ENCODE measurements around the gene NTN1.

Gene NTN1

GRCh38 chr17:9038380-9038779 is 17.1 kb downstream of the NTN1 start:
- DNase-seq, result no peak

DNA sequence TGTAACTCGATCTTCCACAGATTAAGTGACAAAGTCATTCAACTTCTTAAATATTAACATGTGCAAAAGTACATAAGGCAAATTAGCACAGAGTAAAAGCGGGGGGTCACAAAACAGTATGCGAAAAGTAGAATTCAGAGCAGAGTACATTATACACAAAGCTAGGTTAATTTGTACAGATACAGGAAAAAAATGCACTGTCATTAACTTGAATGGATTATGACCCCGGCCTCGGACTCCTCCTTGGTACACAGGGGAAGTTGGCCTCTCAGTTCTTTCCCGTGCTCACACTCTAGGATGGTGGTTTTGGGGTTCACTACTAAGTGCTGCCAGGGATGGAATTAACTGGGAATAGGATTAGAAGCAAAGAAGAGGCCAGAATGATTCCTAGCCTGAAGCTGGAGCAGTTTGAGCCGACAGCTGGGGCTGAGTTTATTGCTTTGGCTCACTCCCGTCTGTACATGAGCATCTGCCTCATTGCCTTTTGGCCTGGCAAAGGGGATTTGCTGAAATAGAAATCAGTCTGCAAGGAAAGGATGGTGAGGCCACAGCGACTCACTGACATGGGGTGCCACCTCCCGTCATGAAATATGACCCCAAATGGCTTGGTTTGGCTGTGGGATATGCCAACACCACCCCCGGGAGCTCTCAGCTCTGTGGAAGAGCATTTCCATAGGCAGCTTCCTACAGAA is 23.6 kb downstream of the NTN1 start:
- no peak for DNase-seq

- DNase-seq, result no peak
Measured at GRCh38 chr17:9050801-9051401, 29.6 kb downstream of the NTN1 start.

- DNase-seq, result no peak
Measured at GRCh38 chr17:9051561-9051960, 30.3 kb downstream of the NTN1 start.

DNA sequence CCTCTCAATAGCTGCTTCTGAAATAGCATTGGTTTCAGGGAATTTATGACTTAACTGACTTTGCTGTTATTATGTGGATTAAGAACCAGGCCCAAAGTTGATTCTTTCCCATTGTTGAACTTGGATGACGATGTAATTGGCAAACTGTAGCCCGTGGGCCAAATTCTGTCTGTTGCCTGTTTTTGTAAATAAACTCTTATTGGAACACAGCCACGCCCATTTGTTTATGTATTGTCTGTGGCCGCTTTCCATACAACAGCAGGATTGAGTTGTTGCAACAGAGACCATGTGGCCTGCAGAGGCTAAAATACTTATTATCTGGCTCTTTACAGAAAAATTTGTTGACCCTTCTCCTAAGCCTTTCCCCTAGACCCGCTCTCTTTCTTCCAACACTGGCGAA is 31.6 kb downstream of the NTN1 start:
- DNase-seq, result no peak

DNA sequence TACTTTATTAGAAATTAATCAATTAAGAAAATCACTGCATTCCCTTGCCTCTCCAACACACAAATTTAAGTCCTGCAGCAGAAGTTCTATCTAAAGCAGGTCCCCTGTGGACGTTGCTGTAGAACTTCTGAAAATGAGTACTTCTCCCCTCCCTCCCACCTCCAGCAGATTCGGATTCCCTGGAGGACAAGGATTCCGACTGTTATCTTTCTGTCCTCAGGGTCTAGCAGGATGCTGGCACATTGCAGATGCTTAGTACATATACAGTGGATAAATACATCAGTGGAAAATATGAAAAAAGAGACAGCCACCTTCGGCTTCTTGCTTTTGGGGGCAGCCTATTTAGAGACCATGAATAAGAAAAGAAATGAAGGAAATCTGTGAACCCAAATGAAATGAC is 32.1 kb downstream of the NTN1 start:
- DNase-seq, result no peak

DNA sequence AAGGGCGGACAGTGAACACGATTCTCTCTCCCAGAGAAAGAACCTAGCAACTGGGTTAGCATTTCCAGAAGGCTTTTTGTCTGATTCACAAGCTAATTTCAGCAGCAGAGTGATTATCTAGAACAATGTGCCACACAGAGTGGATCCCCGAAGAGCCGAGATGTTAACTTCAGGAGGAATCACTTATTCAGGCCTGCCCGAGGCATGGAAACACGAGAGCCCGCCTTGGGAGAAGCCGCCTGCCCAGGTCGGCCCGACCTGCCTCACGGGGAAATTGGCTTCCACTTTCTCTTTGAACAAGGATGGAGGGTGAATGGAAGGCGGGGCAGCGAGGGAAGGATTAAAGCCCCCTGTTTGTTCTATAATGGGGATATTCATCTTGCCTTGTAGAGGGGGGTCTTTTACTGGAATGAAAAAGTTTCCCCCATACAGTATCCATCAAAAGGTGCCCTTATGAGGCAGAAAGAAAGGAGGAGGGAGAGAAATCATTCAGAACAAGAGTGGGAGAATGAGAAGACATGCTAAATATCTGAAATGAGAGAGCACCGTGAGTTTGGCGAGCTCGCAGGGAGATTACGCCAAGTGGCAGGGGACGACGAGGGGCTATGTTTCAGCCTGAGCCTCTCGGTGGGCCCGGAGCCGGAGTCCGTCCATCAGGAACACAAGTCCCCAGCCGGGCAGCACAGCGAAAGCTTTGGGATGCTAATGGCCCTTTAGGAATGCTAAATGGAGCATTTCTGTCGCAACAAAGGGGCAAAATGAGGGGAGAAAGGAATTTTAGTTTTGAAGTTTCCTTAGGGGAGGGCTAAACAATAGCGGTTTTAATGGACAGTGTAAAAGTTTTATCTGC is 33.0 kb downstream of the NTN1 start:
- no peak for DNase-seq

- no peak for DNase-seq
Measured at GRCh38 chr17:9055281-9055680, 34.0 kb downstream of the NTN1 start.

DNA sequence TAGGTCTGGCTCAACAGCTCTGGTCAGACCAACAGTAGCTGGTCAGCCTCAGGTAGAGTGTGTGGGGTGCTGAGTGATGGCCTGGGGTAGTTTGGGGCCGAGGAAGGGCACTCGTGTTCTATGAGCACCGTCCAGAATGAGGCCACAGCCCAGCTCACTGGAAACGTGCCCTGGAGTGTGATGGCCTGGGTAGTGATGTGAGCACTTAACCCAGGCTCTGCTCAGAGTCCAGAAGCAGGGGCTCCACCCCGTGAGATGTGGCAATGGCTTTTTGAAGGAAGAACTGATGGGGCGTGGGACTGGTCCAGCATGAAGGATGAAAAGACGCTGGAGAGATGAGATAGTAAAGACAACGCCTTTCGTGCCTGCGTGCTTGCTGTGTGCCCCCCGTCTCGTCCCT is 35.3 kb downstream of the NTN1 start:
- DNase-seq, result no peak

DNA sequence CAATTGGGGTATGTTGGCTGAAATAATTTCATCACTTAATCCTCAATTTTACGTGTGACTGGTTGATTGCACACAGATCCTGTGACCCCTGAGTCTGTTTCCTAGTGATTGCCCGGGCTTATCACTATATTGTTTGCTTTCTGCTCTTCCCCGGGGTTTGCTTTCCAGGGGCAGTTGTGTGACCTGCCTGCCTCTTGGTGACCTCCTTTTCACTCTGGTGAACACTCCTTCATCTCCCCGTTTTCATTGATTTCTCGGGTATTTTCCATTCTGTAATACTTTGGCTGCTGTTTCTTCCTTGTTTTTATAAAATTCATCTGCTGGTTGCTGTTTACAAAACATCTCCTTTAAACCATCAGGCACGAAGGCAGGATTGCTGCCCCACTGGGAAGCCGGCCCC is 36.0 kb downstream of the NTN1 start:
- no peak for DNase-seq

DNA sequence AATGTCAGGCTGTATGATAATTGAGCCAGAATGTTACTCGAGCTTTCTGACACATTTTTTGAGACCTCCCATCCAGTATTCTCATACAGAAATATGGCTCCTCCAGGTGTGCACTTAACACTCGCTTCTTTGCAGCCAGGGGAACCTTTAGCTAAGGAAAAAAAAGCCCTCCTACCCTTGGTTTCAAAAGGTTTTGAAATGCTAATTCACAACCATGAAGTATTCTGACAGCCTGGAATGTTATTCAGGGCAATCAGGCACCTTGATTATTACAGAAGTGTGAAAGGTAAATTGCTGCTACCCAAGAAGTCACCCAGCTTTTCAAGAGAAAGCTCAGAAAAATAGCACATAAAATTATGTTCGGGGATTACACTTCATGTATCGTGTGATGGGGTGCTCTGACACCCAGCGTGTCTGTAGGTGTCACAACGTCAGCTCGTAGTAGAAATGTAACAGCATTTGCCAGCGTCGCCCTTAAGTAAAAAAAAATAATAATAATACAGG is 41.1 kb downstream of the NTN1 start:
- DNase-seq, result no peak

- no peak for DNase-seq
Measured at GRCh38 chr17:9064311-9064834, 43.1 kb downstream of the NTN1 start.

GRCh38 chr17:9071016-9071415 is 49.7 kb downstream of the NTN1 start:
- no peak for DNase-seq

DNA sequence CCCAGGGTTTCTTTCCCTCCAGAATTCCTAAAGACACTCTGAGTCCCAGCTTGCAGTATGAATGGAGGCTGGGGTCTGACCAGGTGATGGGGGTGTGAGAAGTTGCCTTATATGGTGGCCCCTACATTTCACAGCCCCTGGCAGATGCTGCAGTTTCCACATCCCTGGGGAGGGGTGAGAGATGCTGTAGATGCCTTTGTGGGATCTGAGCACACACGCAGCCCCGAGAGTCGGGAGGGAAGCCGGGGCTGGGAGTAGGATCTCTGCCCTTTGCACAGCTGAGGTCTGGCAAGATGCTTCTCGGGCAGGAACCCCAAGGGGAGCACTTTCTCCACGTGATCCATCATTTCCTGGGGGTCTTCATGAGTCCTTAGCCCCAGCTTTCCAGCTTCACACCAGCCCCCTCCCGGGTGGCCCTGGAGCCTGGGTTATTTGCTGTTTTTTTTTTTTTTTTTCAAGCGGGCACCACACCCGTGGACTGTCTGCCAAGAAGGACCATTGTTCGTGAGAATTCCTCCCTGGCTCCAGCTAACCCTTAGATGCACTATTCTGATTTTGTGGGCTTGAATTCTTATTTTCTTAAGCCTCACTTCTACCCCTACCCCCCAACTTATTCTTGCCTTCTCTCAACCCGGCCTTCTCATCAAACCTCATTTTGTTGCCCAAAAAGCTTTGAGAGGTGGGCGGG is 50.6 kb downstream of the NTN1 start:
- DNase-seq, result no peak

DNA sequence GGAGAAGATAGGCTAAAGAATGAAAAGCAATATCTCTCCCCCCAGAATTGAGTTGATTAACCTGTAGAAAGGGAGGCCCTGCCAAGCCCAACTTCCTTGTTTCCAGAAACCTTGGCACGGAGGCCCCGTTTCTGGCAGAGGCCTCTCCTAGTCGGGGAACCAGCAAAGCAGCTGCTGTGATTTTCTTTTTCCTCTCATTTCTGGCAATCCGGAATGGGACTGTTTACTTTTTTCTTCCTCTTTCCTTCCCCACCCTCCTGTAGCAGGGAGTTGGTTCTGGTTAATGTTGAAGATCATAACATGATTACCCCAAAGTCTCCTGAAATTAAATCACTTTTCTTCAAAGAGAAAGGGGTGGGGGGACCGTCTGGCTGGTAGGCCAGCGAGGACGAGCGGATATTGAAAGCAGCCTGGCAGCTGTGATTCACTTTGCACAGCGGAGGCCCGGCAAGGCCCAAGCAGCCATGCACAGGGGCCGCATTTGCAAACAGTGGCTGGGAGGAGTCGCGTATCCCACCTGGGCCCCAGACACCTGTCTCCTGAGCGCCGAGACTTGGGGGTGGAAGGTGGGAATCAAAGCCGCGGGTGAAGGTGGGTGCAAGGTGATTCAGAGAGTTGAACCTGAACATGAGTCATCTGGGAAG is 51.5 kb downstream of the NTN1 start:
- DNase-seq, result no peak

DNA sequence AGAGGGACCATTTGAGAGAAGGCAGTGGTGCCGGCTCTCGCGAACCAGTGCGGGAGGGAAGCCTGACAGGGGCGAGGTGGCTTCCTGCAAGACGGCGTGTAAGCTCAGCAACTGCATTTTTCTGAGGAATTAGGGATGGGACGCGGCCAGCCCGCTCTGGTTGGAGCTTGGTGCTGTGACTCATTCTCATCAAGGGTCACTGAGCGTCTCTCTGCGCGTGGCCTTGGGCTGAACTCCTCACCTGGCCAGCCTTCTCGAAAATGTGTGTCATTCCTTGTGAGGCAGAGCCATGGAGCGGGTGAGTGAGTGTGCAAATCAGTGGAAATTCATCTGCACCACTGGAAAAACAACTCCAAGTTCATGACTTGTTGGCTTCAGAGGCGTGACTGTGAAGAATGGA is 52.8 kb downstream of the NTN1 start:
- DNase-seq, result no peak

DNA sequence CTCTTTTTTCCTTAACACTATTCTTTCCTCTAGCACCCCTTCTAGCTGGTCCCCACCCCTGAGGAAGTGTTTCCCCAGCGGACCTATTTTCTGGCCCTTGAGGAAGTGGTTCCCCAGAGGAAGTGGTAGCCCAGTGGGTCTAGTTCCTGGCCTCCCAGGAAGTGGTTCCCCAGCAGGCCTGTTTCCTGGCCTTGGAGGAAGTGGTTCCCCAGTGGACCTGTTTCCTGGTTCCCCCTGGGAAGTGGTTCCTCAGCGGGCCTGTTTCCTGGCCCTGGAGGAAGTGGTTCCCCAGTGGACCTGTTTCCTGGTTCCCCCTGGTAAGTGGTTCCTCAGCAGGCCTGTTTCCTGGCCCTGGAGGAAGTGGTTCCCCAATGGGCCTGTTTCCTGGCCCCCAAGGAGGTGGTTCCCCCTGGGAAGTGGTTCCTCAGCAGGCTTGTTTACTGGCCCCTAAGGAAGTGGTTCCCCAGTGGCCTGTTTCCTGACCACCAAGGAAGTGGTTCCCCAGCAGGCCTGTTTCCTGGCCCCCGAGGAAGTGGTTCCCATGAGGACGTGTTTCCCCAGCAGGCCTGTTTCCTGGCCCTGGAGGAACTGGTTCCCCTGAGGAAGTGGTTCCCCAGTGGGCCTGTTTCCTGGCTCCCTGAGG is 58.3 kb downstream of the NTN1 start:
- DNase-seq, result no peak

GRCh38 chr17:9080296-9080914 is 59.1 kb downstream of the NTN1 start:
- DNase-seq, result no peak

- DNase-seq, result no peak
Measured at GRCh38 chr17:9080983-9081382, 59.7 kb downstream of the NTN1 start.

DNA sequence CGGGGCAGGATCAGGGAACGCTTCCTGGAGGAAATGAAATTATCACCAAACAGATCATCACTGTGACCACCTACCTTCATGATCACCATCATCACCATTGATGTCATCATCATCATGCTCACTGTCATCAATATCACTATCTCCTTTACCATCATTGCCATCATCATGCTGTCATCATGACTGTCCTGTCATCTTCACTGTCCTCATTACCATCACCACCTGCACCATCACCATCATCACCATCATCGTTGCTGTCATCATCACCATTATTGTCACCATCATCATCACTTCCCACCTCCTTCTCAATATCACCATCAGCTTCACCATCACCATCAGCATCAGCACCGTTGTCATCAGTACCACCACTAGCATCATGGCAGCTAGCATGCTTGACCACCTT is 65.3 kb downstream of the NTN1 start:
- DNase-seq, result no peak

DNA sequence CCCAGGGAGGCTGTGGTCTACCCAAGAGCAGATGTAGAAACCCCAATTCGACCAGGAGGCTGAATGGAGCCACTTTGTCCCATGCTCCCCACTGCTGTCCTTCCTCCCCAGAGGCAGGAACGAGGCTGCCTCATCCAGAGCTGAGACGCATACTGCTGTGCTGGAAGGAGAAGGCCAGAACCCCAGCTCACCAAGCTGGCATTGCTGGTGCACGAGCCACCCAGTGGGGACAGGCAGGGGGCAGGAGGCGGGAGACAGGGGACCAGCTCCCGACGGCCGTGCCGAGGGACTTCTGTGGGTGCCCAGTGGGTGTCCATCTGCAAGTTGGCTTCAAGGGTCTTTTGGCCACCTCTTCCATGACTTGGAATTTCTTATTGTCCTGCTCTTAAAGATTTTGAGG is 66.6 kb downstream of the NTN1 start:
- DNase-seq, result no peak
